Measurements from ENCODE around the gene CXCR6. TPM values are rescaled to one million over a fixed set of nuclear protein-coding genes. Genes with fewer than 3 reads are reported as not detected.
A peak's percentile ranks its signal among the peaks of the same experiment; 100 is the strongest.

Gene CXCR6
- total RNA-seq, 4 donors from 2014 or later: 0.54 to 3.5 (median 0.87) TPM; not detected in 1

GRCh38 chr3:45904931-45905330 lies 38.3 kb upstream of the CXCR6 start:
- no peaks in the 10 kb centered on the region for H3K9me3 ChIP-seq
- WGBS, 2 donors (ENCODE audit: low coverage in 1 of 2): 71 to 87% methylated on average over 3 of the region's 3 CpGs
- peaks cover 0 to 8% of the 10 kb centered on the region in 2 donors for H3K36me3 ChIP-seq
- H3K27ac ChIP-seq: no peak overlapping the region
- no peak overlapping the region for H3K4me3 ChIP-seq
- TF ChIP-seq CTCF (IDR thresholded peaks at IDR 0.05) (no peak), POLR2A (IDR thresholded peaks at IDR 0.05) (no peak), POLR2AphosphoS5 (IDR thresholded peaks at IDR 0.05) (no peak), EP300 (IDR thresholded peaks at IDR 0.05) (no peak)
- ATAC-seq: no peak
- peaks cover 0 to 8% (median 0%) of the 10 kb centered on the region in 3 donors for H3K4me1 ChIP-seq
- H3K27me3 ChIP-seq: no peaks in the 10 kb centered on the region

- peaks cover 0 to 8% (median 0%) of the 10 kb centered on the region in 3 donors for H3K4me1 ChIP-seq
- WGBS, 2 donors (ENCODE audit: low coverage in 1 of 2): 92% methylated on average over 3 of the region's 3 CpGs; no CpG with 5 or more reads in 1 of the 2 donors
- H3K4me3 ChIP-seq: no peak overlapping the region
- no peak for TF ChIP-seq CTCF (IDR thresholded peaks at IDR 0.05)
- TF ChIP-seq POLR2AphosphoS5 (IDR thresholded peaks at IDR 0.05): no peak
- TF ChIP-seq EP300 (IDR thresholded peaks at IDR 0.05): no peak
- TF ChIP-seq POLR2A (IDR thresholded peaks at IDR 0.05): no peak
- no peak overlapping the region for H3K27ac ChIP-seq
- no peak for ATAC-seq
- H3K27me3 ChIP-seq: no peaks in the 10 kb centered on the region
- no peaks in the 10 kb centered on the region for H3K9me3 ChIP-seq
- peaks cover 0 to 8% of the 10 kb centered on the region in 2 donors for H3K36me3 ChIP-seq
Measured at GRCh38 chr3:45905755-45906154, 37.5 kb upstream of the CXCR6 start.

GRCh38 chr3:45906681-45907407 lies 36.4 kb upstream of the CXCR6 start:
- peaks cover 0 to 8% (median 0%) of the 10 kb centered on the region in 3 donors for H3K4me1 ChIP-seq
- ATAC-seq: peak; percentile 37
- WGBS, 2 donors (ENCODE audit: low coverage in 1 of 2): 11 to 80% methylated on average over 1 to 4 of the region's 9 CpGs

GRCh38 chr3:45907769-45908705 lies 35.2 kb upstream of the CXCR6 start:
- ATAC-seq: peak; percentile 69
- Histone ChIP-seq H3K4me3 (no peak overlapping the region), H3K27ac (peak overlapping the region in 1 of 4 donors; percentile 29), H3K36me3 (peaks cover 0 to 13% of the 10 kb centered on the region in 2 donors), H3K9me3 (no peaks in the 10 kb centered on the region), H3K4me1 (peaks cover 0 to 8% (median 0%) of the 10 kb centered on the region in 3 donors), H3K27me3 (no peaks in the 10 kb centered on the region)
- WGBS, 2 donors (ENCODE audit: low coverage in 1 of 2): 49 to 74% methylated on average over 6 to 8 of the region's 13 CpGs
- TF ChIP-seq EP300 (IDR thresholded peaks at IDR 0.05): no peak
- no peak for TF ChIP-seq CTCF (IDR thresholded peaks at IDR 0.05)
- no peak for TF ChIP-seq POLR2A (IDR thresholded peaks at IDR 0.05)
- no peak for TF ChIP-seq POLR2AphosphoS5 (IDR thresholded peaks at IDR 0.05)

More at GRCh38 chr3:45906681-45907407, 36.4 kb upstream of the CXCR6 start:
- peak overlapping the region in 1 of 4 donors; percentile 29 for H3K27ac ChIP-seq
- TF ChIP-seq CTCF (IDR thresholded peaks at IDR 0.05): peak in 3 of 4 experiments; percentile 29 to 44 (median 43)
- no peak for TF ChIP-seq POLR2AphosphoS5 (IDR thresholded peaks at IDR 0.05)
- no peaks in the 10 kb centered on the region for H3K9me3 ChIP-seq
- H3K36me3 ChIP-seq: peaks cover 0 to 8% of the 10 kb centered on the region in 2 donors
- H3K4me3 ChIP-seq: no peak overlapping the region
- H3K27me3 ChIP-seq: no peaks in the 10 kb centered on the region
